Peyer's patch (tissue), 4 donors: ENCODE data around the gene GABRG3. TPM values are rescaled to one million over a fixed set of nuclear protein-coding genes. Genes with fewer than 3 reads are reported as not detected.

Source experiments
- DNase-seq, 3 donors: peaks; one replicate each; pipeline ENCODE4 v3.0.0-alpha.2; 2017 to 2019
- H3K27ac ChIP-seq, 4 donors: fragments of 200-600 bp; sonication (generic); one replicate each; pipeline ENCODE4 v1.5.1; 2016 to 2019
- H3K27me3 ChIP-seq, 2 donors: fragments of 200-600 bp; sonication (generic); one replicate each; pipeline ENCODE4 v1.5.1; 2019
- H3K36me3 ChIP-seq, 3 donors: fragments of 200-600 bp; sonication (generic); one replicate each; pipeline ENCODE4 v1.5.1; 2016 to 2019
- H3K4me1 ChIP-seq, 4 donors: fragments of 200-600 bp; sonication (generic); one replicate each; pipeline ENCODE4 v1.5.1; 2016 to 2019
- H3K4me3 ChIP-seq, 4 donors: fragments of 200-600 bp; sonication (generic); 1 replicate in 3 of 4; 2 replicates in 1 of 4; pipeline ENCODE4 v1.5.1; 2016 to 2019; ENCODE audit warnings: mild to moderate bottlenecking in 1 of 4
- H3K9me3 ChIP-seq, 4 donors: fragments of 200-600 bp; sonication (generic); one replicate each; pipeline ENCODE4 v1.5.1; 2016 to 2019; ENCODE audit warnings: mild to moderate bottlenecking in 1 of 4
- POLR2A ChIP-seq, 2 donors: fragments of 450-650 bp; IDR thresholded peaks; one replicate each; pipeline ENCODE4 v1.5.1; 2017; ENCODE audit warnings: antibody characterized with exemption in 2 of 2, mild to moderate bottlenecking in 2 of 2, moderate library complexity in 2 of 2
- total RNA-seq, 4 donors: library from RNA; depleted of rRNA; stranded (reverse); fragments of >200 nt; gene quantifications; one replicate each; pipeline ENCODE4 v1.1.0, GENCODE V29; 2016
- TF ChIP-seq, protein P1 (sequence below), 6 experiments: fragments of 450-650 bp in 4 of 6; fragments of 200-600 bp in 2 of 6; sonication (generic) in 1 of 6; IDR thresholded peaks; one replicate each; pipeline ENCODE4 v1.5.1; 2017 to 2019; ENCODE audit warnings: antibody characterized with exemption in 6 of 6, mild to moderate bottlenecking in 3 of 6, moderate library complexity in 1 of 6

GABRG3 gene
- total RNA-seq, 4 donors from 2014 or later, result not detected

DNA sequence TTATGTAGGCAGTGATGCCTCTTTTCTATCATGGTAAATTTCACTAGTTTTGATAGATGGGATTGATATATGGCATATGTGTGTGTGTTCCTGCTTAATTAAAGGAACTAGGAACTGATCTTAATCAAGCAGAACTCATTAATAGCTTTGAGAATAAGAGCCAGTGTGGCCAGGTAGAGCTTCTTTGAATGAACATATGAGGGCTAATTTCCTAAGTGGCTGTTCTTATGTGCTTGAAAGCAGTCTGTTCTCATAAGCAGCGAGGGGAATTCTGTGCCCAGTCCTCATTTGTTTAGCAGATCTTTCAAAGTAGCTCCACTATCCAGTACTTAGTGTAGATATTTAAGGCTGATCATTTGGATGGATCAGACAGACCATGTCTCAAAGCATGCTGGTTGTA is 164.2 kb downstream of the GABRG3 start:
- Histone ChIP-seq H3K4me1 (no peaks in the 10 kb centered on the region), H3K27ac (no peak overlapping the region), H3K9me3 (peaks cover 0 to 4% (median 0%) of the 10 kb centered on the region in 4 donors), H3K27me3 (no peaks in the 10 kb centered on the region), H3K36me3 (no peaks in the 10 kb centered on the region), H3K4me3 (no peak overlapping the region)
- TF ChIP-seq, protein P1, sequence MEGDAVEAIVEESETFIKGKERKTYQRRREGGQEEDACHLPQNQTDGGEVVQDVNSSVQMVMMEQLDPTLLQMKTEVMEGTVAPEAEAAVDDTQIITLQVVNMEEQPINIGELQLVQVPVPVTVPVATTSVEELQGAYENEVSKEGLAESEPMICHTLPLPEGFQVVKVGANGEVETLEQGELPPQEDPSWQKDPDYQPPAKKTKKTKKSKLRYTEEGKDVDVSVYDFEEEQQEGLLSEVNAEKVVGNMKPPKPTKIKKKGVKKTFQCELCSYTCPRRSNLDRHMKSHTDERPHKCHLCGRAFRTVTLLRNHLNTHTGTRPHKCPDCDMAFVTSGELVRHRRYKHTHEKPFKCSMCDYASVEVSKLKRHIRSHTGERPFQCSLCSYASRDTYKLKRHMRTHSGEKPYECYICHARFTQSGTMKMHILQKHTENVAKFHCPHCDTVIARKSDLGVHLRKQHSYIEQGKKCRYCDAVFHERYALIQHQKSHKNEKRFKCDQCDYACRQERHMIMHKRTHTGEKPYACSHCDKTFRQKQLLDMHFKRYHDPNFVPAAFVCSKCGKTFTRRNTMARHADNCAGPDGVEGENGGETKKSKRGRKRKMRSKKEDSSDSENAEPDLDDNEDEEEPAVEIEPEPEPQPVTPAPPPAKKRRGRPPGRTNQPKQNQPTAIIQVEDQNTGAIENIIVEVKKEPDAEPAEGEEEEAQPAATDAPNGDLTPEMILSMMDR (IDR thresholded peaks at IDR 0.05), result no peak
- no peak for TF ChIP-seq POLR2A (IDR thresholded peaks at IDR 0.05)
- DNase-seq, result no peak

DNA sequence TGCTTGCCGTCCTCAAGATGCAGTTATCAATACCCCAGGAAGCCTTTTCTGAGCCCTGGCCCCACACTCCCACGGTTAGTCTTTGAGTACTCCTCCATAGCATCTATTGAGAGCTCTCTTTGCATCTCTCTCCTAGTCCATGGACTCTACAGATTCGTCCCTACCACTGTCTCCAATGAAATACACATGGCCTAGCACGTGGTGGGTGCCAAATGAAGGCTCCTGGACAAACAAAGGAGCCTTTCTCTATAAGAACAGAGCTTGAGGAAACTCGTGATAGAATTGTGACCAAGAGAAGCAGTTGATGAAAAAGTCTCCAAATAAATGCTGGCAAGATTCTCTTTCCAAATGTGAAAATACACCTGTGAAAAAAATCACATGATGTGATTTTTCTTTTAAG is 166.1 kb downstream of the GABRG3 start:
- Histone ChIP-seq H3K36me3 (no peaks in the 10 kb centered on the region), H3K27ac (no peak overlapping the region), H3K9me3 (peaks cover 0 to 4% (median 0%) of the 10 kb centered on the region in 4 donors), H3K27me3 (no peaks in the 10 kb centered on the region), H3K4me1 (no peaks in the 10 kb centered on the region), H3K4me3 (no peak overlapping the region)
- DNase-seq, result no peak
- no peak for TF ChIP-seq POLR2A (IDR thresholded peaks at IDR 0.05)
- TF ChIP-seq, protein P1 (IDR thresholded peaks at IDR 0.05), result no peak

DNA sequence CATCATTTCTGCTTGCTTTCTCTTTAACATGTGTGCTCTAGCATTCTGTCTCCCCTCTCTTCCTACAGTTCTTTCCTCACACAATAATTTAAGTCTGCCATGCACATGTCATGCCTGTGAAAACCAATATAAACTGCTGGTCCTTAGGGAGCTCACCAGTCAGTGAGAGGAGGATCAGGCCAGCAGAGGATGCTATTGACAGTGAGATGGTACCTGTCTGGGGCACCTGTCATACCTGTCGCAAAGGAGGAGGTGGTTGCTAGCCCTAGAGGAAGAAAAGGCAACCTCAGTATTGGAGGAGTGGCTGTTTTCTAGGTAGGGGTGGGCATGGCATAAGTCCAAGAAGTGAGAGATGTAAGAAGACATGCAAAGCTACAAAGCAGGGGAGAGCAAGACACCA is 194.6 kb downstream of the GABRG3 start:
- Histone ChIP-seq H3K9me3 (peaks cover 0 to 4% (median 0%) of the 10 kb centered on the region in 4 donors), H3K4me1 (no peaks in the 10 kb centered on the region), H3K4me3 (no peak overlapping the region), H3K27ac (no peak overlapping the region), H3K36me3 (no peaks in the 10 kb centered on the region), H3K27me3 (no peaks in the 10 kb centered on the region)
- no peak for TF ChIP-seq POLR2A (IDR thresholded peaks at IDR 0.05)
- TF ChIP-seq, protein P1 (IDR thresholded peaks at IDR 0.05), result no peak
- no peak for DNase-seq

DNA sequence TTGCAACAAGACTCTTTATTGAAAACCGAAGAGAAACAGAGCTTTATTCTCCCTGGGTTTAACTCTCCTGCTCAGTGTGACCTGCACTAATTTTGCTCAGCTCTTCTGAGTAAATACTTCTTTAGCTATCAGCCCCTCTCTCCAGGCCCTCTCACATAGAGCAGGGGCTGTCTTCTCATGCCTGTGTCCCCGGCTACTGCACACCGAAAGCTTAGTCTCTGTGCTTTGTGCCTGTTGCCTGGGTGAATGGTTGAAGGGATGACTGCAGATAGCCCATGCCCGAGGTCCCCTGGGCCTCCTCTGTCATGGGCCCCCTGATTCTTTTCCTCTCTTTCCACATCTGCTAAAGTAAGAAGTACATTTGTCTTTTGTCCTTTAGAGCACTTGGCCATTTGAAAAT is 195.9 kb downstream of the GABRG3 start:
- peaks cover 0 to 4% (median 0%) of the 10 kb centered on the region in 4 donors for H3K9me3 ChIP-seq
- no peak for DNase-seq
- TF ChIP-seq POLR2A (IDR thresholded peaks at IDR 0.05), result no peak
- TF ChIP-seq, protein P1 (IDR thresholded peaks at IDR 0.05), result no peak

DNA sequence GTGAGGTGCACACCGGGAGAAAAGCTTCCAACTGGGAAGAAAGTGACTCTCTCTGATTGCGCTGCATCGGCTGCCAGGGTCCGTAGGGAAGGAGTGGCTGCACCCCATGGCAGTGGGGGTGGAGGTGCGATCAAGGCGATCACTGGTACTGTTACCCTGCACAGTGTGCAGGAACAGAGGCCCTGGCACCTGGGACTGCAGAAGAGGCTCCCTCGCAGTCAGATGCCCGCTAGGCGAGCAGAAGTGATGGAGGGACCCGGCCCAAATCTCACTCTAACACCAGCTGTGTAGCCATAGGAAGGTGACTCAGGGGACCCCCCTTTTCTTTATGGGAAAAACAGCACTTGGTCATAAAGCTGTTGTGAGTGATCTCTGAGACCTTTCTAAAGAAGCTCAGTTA is 196.8 kb downstream of the GABRG3 start:
- no peaks in the 10 kb centered on the region for H3K9me3 ChIP-seq
- TF ChIP-seq, protein P1 (IDR thresholded peaks at IDR 0.05), result no peak
- no peak for TF ChIP-seq POLR2A (IDR thresholded peaks at IDR 0.05)
- no peaks in the 10 kb centered on the region for H3K4me1 ChIP-seq
- no peaks in the 10 kb centered on the region for H3K36me3 ChIP-seq
- H3K4me3 ChIP-seq, result no peak overlapping the region
- DNase-seq, result no peak
- no peak overlapping the region for H3K27ac ChIP-seq
- H3K27me3 ChIP-seq, result no peaks in the 10 kb centered on the region

More for the DNA sequence above, 195.9 kb downstream of the GABRG3 start:
- Histone ChIP-seq H3K27me3 (no peaks in the 10 kb centered on the region), H3K36me3 (no peaks in the 10 kb centered on the region), H3K4me1 (no peaks in the 10 kb centered on the region), H3K27ac (no peak overlapping the region), H3K4me3 (no peak overlapping the region)

DNA sequence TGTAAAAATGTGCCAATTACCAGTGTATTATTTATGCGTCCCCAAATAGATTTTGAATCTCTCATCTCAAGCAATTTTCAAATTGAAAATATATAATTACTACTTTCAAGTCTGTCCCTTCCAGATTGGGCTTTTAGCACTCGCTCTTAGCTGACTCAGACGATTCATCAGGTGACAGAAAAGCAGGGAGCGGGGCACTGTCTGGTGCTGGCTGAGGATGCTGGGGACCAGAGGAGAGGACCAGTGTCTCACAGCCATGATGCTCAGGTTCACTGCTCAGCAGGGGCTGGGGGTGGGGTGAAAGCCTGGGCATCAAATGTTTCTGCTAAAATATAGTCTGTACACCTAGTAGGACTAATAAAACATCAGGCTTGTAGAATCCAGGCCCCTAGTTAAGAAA is 199.9 kb downstream of the GABRG3 start:
- no peaks in the 10 kb centered on the region for H3K4me1 ChIP-seq
- H3K36me3 ChIP-seq, result no peaks in the 10 kb centered on the region
- DNase-seq, result no peak
- no peak overlapping the region for H3K27ac ChIP-seq
- no peaks in the 10 kb centered on the region for H3K27me3 ChIP-seq
- TF ChIP-seq, protein P1 (IDR thresholded peaks at IDR 0.05), result no peak
- no peak for TF ChIP-seq POLR2A (IDR thresholded peaks at IDR 0.05)
- peaks cover 0 to 7% (median 0%) of the 10 kb centered on the region in 4 donors for H3K9me3 ChIP-seq
- H3K4me3 ChIP-seq, result no peak overlapping the region
